Thymus (tissue), 11 donors: ENCODE results near the gene LMAN2. TPM values are rescaled to one million over a fixed set of nuclear protein-coding genes. Genes with fewer than 3 reads are reported as not detected.

Source experiments
- DNase-seq, 9 donors: peaks; one replicate each; pipeline ENCODE4 v3.0.0-alpha.2; 2013; ENCODE audit warnings: low spot score in 9 of 9, low read depth in 6 of 9, missing footprints in 1 of 9
- H3K27ac ChIP-seq, 2 donors: one replicate each; pipeline ENCODE4 v1.5.1; 2013; ENCODE audit warnings: control low read depth in 1 of 2, low read depth in 1 of 2, low read length in 1 of 2, mild to moderate bottlenecking in 1 of 2, moderate library complexity in 1 of 2
- H3K27me3 ChIP-seq, 2 donors: one replicate each; pipeline ENCODE4 v1.5.1; 2013; ENCODE audit warnings: low read length in 1 of 2; ENCODE audit not compliant: control insufficient read depth in 2 of 2, insufficient read depth in 1 of 2
- H3K36me3 ChIP-seq, 2 donors: one replicate each; pipeline ENCODE4 v1.5.1; 2013; ENCODE audit warnings: low read length in 1 of 2, mild to moderate bottlenecking in 1 of 2, moderate library complexity in 1 of 2; ENCODE audit not compliant: control insufficient read depth in 2 of 2, insufficient read depth in 2 of 2
- H3K4me1 ChIP-seq, 2 donors: one replicate each; pipeline ENCODE4 v1.5.1; 2013; ENCODE audit warnings: low read length in 2 of 2; ENCODE audit not compliant: control insufficient read depth in 2 of 2, insufficient read depth in 2 of 2
- H3K4me3 ChIP-seq, 2 donors: one replicate each; pipeline ENCODE4 v1.5.1; 2013; ENCODE audit warnings: low read length in 2 of 2, control low read depth in 1 of 2, mild to moderate bottlenecking in 1 of 2
- H3K9me3 ChIP-seq, 2 donors: one replicate each; pipeline ENCODE4 v1.5.1; 2013; ENCODE audit warnings: low read length in 1 of 2, mild to moderate bottlenecking in 1 of 2; ENCODE audit not compliant: control insufficient read depth in 2 of 2, insufficient read depth in 1 of 2
- WGBS: extraction: QIAGEN DNeasy Blood & Tissue Kit; methylation state at CpG from one replicate; pipeline ENCODE4 v1.1.7; 2013; 5-methylcytosine and 5-hydroxymethylcytosine counted together
- polyA plus RNA-seq: library from polyadenylated mRNA; stranded (reverse); fragments of 200-250 nt; gene quantifications from one replicate; pipeline ENCODE4 v1.2.3, GENCODE V29; 2013
- total RNA-seq: library from RNA; stranded (reverse); fragments of 120-200 nt; gene quantifications from one replicate; pipeline ENCODE4 v1.2.4, GENCODE V29; 2013
- donor health status: healthy.

The LMAN2 gene
- total and polyA plus RNA-seq, 2 donors = 95.3 to 117 TPM

DNA sequence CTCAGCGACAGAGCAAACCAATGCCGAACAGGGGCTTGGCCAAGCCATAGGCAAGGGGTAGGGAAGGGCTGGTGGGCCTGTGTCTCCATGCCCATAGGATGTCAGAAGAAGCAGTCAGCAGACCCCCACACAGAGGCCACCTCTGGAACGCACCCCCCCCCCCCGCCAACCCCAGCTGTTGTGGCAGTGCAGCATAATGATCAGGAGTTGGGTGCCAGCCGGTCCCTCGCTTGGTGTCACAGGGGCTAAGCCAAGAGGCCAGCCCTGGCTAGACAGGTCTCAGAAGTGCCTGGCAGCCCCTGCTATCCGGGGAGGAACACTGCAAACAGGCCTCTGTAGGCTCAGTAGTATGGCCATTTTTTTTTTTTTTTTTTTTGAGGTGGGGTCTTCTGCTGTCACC is 36.1 kb downstream of the LMAN2 start:
- Histone ChIP-seq H3K27ac (no peak overlapping the region), H3K27me3 (no peaks in the 10 kb centered on the region), H3K36me3 (peaks cover 0 to 17% of the 10 kb centered on the region in 2 donors), H3K4me1 (peaks cover 20 to 32% of the 10 kb centered on the region in 2 donors), H3K9me3 (peaks cover 0 to 8% of the 10 kb centered on the region in 2 donors), H3K4me3 (no peak overlapping the region)
- DNase-seq = no peak
- WGBS = 96% methylated on average over 7 of the region's 7 CpGs

DNA sequence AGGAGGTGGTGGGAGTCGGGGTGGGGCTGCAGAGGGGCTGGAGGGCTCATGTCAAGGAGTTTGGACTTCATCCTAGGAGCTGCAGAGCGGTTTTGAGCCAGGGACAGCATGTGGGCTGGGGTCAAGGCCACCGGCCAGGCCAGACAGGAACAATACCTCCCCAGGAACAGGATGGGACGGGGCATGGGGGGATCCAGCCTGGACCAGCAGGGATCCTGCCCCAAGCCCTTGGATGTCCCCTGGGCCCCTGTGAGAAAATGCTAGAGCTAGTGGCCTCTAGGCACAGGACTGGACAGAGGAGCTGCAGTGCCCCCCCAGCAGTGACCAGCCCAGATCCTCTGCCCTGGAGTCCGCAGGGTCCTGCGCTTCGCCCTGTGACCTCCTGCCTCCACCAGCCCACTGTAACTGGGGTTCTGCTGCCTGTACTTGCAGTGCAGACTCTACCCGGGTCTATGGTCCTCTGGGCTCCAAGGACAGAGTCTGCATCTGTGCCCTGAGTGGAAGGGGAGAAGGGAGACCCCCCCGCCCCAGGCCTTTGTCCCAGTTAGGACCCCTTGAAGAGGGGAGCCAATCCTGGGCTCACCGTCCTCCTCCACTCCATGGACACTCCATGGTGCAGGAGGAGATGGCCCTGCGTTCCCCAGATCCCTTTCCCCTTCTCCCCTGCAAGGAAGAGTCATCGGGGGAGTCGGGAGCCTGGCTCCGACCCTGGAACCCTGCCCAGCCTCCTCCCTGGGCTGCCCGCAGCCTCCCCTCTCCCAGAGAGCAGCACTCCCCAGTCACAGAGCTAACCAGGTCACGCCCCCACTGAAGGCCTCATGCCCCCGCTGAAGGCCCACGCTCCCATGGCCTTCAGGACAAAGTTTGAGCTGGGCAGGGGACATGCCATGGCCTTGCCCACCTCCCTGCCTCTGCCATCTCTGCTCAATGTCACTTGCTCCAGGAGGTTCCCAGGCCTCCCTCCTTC is 36.8 kb downstream of the LMAN2 start:
- Histone ChIP-seq H3K36me3 (peaks cover 0 to 17% of the 10 kb centered on the region in 2 donors), H3K27ac (no peak overlapping the region), H3K4me3 (no peak overlapping the region), H3K27me3 (no peaks in the 10 kb centered on the region), H3K4me1 (peaks cover 26 to 37% of the 10 kb centered on the region in 2 donors), H3K9me3 (peaks cover 0 to under 1% of the 10 kb centered on the region in 2 donors)
- DNase-seq = no peak
- WGBS = 98% methylated on average over 18 of the region's 18 CpGs

DNA sequence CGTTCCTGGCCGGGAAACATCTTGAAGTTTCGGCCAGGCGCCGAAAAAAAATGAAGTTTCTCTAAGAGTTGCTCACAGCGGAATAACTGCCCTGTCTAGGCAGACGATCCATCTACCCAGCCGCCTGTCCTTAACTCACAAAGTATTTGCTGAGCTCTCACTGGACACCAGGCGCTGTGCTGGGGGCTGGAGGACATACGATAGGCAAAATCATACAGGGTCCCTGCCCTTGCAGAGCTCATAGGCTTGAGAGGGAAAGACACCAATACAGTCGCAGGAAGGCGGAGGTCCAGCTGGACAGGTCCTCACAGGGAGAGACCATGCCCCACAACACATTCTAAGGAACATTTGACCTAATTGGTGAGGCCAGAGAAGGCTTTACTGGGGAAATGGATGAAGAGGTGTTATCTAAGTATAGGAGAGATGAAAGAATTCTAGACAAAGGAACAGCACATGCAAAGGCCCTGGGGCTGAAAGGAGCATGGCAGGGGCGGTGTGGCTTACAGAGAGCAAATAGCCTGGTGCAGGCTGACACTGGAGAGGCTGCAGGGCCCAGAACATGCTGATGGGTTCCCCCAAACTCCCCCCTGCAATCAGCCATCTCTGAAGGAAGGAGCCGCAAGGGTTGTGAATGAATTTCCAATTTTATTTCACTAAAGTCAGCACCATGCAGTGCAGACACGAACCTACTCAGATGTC is 37.8 kb downstream of the LMAN2 start:
- Histone ChIP-seq H3K27ac (no peak overlapping the region), H3K27me3 (no peaks in the 10 kb centered on the region), H3K4me3 (no peak overlapping the region), H3K36me3 (peaks cover 4 to 25% of the 10 kb centered on the region in 2 donors), H3K4me1 (peaks cover 26 to 46% of the 10 kb centered on the region in 2 donors), H3K9me3 (no peaks in the 10 kb centered on the region)
- DNase-seq = no peak
- 94% methylated on average over 15 of the region's 15 CpGs for WGBS

DNA sequence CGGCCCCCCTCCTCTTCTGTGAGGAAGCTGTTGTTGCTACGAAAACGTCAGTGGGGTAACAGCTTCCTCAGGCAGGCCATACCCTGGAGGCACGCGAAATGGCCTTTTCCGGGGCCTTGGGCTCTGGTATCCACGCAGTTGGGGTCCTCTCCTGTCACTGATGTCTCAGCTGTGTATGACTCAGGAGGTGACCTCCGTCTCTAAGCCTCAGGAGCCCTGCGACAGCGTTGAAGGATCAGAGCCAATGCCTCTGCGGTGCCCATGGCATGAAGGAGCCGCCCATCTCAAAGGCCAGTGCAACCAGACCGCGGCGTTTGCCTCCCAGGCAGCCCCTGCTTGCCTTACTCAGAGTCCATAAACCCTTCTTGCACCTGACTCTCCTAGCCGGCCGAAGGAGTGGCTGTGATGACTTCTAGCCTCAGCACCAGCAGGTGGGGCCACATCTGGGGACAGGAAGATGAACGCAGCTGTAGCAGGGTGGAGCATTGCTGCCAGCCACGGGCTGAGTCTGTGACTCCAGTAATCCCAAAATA is 38.8 kb downstream of the LMAN2 start:
- WGBS = 3% methylated on average over 19 of the region's 19 CpGs
- no peaks in the 10 kb centered on the region for H3K27me3 ChIP-seq
- peaks cover 8 to 35% of the 10 kb centered on the region in 2 donors for H3K36me3 ChIP-seq
- peak in 4 of 9 donors; percentile 48 to 77 (median 56) for DNase-seq
- H3K9me3 ChIP-seq = no peaks in the 10 kb centered on the region
- peaks cover 26 to 47% of the 10 kb centered on the region in 2 donors for H3K4me1 ChIP-seq
- H3K4me3 ChIP-seq = peak overlapping the region; percentile 45 to 81
- H3K27ac ChIP-seq = peak overlapping the region in 1 of 2 donors; percentile 85

DNA sequence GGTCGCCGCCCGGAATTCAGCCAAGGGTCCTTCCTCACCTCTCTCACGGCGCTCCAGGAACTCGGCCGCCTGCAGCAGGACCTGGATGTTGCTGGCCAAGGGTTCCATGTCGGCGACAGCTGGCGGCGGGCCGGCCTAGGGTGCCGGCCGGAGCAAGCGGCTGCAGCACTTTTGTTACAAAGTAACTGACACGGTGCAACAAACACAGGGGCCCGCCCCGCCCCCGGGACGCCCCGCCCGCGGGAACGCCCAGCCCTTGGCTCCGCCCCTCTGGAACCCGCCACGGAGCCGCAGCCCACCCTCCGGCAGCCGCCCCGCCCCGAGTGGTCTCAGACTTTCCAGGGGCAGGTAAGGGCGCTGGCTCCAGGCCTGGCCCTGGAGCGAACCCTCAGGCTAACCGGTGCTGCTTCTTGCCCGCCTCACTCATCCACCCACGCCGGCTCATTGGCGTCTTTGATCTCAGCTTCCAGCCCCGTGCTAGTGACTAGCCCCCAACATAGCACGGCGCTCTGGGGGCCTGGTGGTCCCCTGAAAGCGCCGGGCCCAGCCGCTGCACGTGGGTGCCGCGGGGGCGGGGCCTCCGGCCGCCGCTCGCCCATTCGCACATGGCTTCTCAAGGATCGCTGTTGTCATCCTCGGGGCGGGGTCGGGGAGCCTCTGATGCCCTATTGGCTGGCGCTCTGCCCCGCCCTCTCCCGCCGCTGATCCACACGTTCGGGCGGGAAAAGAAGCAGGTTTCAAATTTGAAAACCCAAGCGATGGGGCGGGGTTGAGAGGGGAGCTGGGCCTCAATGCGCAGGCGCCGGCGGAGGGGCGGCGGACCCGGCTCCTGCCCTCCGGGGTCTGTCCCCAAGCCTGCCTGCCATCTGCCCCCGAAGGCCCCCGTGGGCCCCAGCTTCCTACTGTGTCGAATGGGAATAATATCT is 39.5 kb downstream of the LMAN2 start, which contains the start of gene MXD3:
Gene MXD3, minus strand, starts transcription at position 176 of the 926 bp plus-strand sequence. Its CDS starts 68 bp downstream, at position 108.
- Histone ChIP-seq H3K36me3 (peaks cover 15 to 37% of the 10 kb centered on the region in 2 donors), H3K4me1 (peaks cover 26 to 47% of the 10 kb centered on the region in 2 donors), H3K27ac (peak within 1 kb of the TSS; percentile 33 to 86), H3K27me3 (no peaks in the 10 kb centered on the region), H3K9me3 (no peaks in the 10 kb centered on the region), H3K4me3 (peak within 1 kb of the TSS; percentile 45 to 81)
- WGBS = under 1% methylated on average over 78 of the region's 78 CpGs
- DNase-seq = peak; percentile 77 to 97 (median 91)

DNA sequence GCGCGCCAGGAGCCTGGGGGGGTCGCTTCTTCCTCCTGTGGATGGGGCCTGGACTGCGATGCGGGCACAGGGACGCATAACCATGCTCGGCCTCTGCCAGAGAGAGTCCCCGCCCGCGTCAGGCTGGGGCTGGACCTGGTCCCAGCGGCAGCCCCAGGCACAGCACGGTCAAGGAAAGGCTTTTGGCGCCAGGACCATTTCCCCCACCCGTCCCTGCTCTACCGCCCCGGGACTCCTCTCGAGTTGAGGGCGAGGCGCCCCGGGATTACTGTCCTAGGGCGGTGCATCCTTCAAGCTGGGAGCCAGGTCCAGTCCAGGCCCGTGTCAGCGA is 40.1 kb downstream of the LMAN2 start:
- Histone ChIP-seq H3K27me3 (no peaks in the 10 kb centered on the region), H3K4me3 (peak overlapping the region; percentile 45 to 81), H3K27ac (peak overlapping the region; percentile 33 to 82), H3K36me3 (peaks cover 21 to 42% of the 10 kb centered on the region in 2 donors), H3K4me1 (peaks cover 26 to 47% of the 10 kb centered on the region in 2 donors), H3K9me3 (no peaks in the 10 kb centered on the region)
- DNase-seq = no peak
- 1% methylated on average over 23 of the region's 23 CpGs for WGBS

DNA sequence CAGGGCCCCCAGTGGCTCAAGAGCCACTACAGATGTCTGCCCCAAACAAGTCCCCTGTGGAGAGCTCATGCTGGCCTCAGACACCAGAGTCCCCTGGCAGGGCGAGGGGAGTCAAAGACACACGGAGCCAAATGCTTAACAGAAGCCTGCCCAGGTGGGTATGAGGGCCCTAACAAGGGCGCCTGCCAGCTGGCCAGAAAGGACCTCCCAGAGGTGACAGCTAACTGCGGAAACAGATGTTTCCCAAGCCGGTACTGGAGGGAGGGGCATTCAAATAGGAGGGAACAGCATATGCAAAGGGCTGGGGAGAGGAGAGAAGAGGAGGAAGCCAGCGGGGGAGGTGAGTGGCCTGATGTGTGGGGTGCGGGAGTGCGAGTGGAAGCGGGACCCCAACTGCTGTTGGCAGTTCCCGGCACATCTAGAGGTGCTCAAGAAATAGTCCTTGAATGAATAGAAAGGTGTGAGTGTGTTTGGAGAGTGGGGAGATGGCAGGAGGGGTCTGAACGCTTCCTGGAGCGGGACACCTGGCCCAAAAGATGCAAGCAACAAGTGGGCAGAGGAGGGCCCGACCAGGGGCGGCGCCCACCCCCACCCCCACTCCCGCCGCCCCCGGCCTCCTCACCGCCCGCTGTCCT is 40.6 kb downstream of the LMAN2 start:
- no peaks in the 10 kb centered on the region for H3K9me3 ChIP-seq
- WGBS = 12% methylated on average over 20 of the region's 20 CpGs
- DNase-seq = peak in 5 of 9 donors; percentile 49 to 81 (median 61)
- peaks cover 26 to 47% of the 10 kb centered on the region in 2 donors for H3K36me3 ChIP-seq
- H3K4me3 ChIP-seq = peak overlapping the region; percentile 45 to 81
- H3K4me1 ChIP-seq = peaks cover 26 to 47% of the 10 kb centered on the region in 2 donors
- no peaks in the 10 kb centered on the region for H3K27me3 ChIP-seq
- H3K27ac ChIP-seq = peak overlapping the region in 1 of 2 donors; percentile 45

DNA sequence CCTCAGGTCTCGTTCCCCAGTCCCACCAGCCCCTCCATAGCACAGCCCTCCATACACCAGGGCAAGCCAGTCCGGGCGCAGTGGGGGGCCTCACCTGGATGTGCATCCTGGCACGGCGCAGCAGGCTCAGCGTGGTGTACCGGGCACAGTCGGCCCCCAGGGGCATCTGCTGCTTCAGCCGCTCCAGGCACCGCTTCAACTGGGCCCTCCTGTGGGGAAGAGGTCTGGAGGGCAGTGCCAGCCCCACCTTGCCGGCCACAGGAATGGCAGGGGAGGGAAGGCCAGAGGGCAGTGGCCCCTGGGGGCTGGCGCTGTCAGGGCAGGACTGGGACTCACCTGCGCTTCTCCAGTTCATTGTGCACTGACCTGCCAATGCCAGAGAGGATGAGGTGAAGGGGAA is 41.1 kb downstream of the LMAN2 start:
- 97% methylated on average over 13 of the region's 13 CpGs for WGBS
- Histone ChIP-seq H3K4me3 (peak overlapping the region; percentile 45 to 81), H3K4me1 (peaks cover 26 to 51% of the 10 kb centered on the region in 2 donors), H3K27me3 (no peaks in the 10 kb centered on the region), H3K9me3 (no peaks in the 10 kb centered on the region), H3K36me3 (peaks cover 28 to 52% of the 10 kb centered on the region in 2 donors), H3K27ac (peak overlapping the region in 1 of 2 donors; percentile 40)
- DNase-seq = no peak
